ENCODE data around the gene NGRN. TPM values are rescaled to one million over a fixed set of nuclear protein-coding genes. Genes with fewer than 3 reads are reported as not detected.
A peak's percentile ranks its signal among the peaks of the same experiment; 100 is the strongest.

The NGRN gene
- total RNA-seq, 1 experiment from 2014 or later = 137 TPM

GRCh38 chr15:90266485-90266884 lies 1.0 kb downstream of the NGRN start:
- H3K27me3 ChIP-seq (ENCODE audit: control insufficient read depth, insufficient read depth, low read length) = no peaks in the 10 kb centered on the region
- ChIA-PET CTCF (no interaction called here), POLR2A (interaction anchor here (0.6 to 1.2 kb wide), 4 partner anchors 33 to 1023 kb away, joined by 3 to 10 read pairs (median 5); partner anchors contain the start of genes CIB1 and FANCI)
- no peak for ATAC-seq
- H3K4me1 ChIP-seq (ENCODE audit: control insufficient read depth, insufficient read depth, low read length) = peaks cover 26% of the 10 kb centered on the region
- intact Hi-C loops (cut with micrococcal nuclease; ENCODE audit: unreplicated experiment) (no loop called here), in situ Hi-C loops (cut with HindIII; ENCODE audit: low pct_unique_long_range_greater_than_20kb, low sequenced_read_pairs) (no loop called here)
- TSS peak; percentile 80 for BruUV-seq (replicated peaks)
- H3K27ac ChIP-seq (ENCODE audit: low read length) = peak overlapping the region; percentile 91
- TF ChIP-seq SIN3A (IDR thresholded peaks at IDR 0.05; ENCODE audit: borderline replicate concordance, insufficient read depth, low read depth, low read length) = no peak
- no peak for TF ChIP-seq REST (IDR thresholded peaks at IDR 0.05; ENCODE audit: insufficient read depth in 1 of 2, low read depth in 2 of 2, low read length in 1 of 2)
- TF ChIP-seq TCF7L2 (IDR thresholded peaks at IDR 0.05; ENCODE audit: low read depth, low read length) = no peak
- TF ChIP-seq POLR2AphosphoS5 (IDR thresholded peaks at IDR 0.05; ENCODE audit: low read depth, low read length) = no peak
- TF ChIP-seq CTCF (IDR thresholded peaks at IDR 0.05) = no peak
- H3K4me3 ChIP-seq (ENCODE audit: low read depth in 2 of 2, low read length in 2 of 2) = peak overlapping the region; percentile 78 to 81
- H3K36me3 ChIP-seq (ENCODE audit: control insufficient read depth, insufficient read depth, low read length) = peaks cover 13% of the 10 kb centered on the region
- no peaks in the 10 kb centered on the region for H3K9me3 ChIP-seq (ENCODE audit: control insufficient read depth, insufficient read depth, low read depth, low read length)
- DNase-seq (ENCODE audit: low read depth, low spot score) = no peak

- intact Hi-C loops (cut with micrococcal nuclease; ENCODE audit: unreplicated experiment) (no loop called here), in situ Hi-C loops (cut with HindIII; ENCODE audit: low pct_unique_long_range_greater_than_20kb, low sequenced_read_pairs) (no loop called here)
- Histone ChIP-seq H3K9me3 (ENCODE audit: control insufficient read depth, insufficient read depth, low read depth, low read length) (no peaks in the 10 kb centered on the region), H3K27me3 (ENCODE audit: control insufficient read depth, insufficient read depth, low read length) (no peaks in the 10 kb centered on the region), H3K36me3 (ENCODE audit: control insufficient read depth, insufficient read depth, low read length) (peaks cover 18% of the 10 kb centered on the region), H3K4me3 (ENCODE audit: low read depth in 2 of 2, low read length in 2 of 2) (peak overlapping the region; percentile 78 to 81), H3K27ac (ENCODE audit: low read length) (peak overlapping the region; percentile 9; the same call in 1 of the 2 replicates), H3K4me1 (ENCODE audit: control insufficient read depth, insufficient read depth, low read length) (peaks cover 26% of the 10 kb centered on the region)
- TF ChIP-seq REST (IDR thresholded peaks at IDR 0.05; ENCODE audit: insufficient read depth in 1 of 2, low read depth in 2 of 2, low read length in 1 of 2) (no peak), POLR2AphosphoS5 (IDR thresholded peaks at IDR 0.05; ENCODE audit: low read depth, low read length) (no peak), CTCF (IDR thresholded peaks at IDR 0.05) (no peak), SIN3A (IDR thresholded peaks at IDR 0.05; ENCODE audit: borderline replicate concordance, insufficient read depth, low read depth, low read length) (no peak), TCF7L2 (IDR thresholded peaks at IDR 0.05; ENCODE audit: low read depth, low read length) (no peak)
- CTCF ChIA-PET = interaction anchor here (0.7 kb wide), 1 partner anchor 27 kb away, joined by 3 read pairs; no protein-coding TSS in a partner anchor
- ATAC-seq = no peak
- BruUV-seq (replicated peaks) = no TSS peak
- no peak for DNase-seq (ENCODE audit: low read depth, low spot score)
- POLR2A ChIA-PET = interaction anchor here (1.0 kb wide), 1 partner anchor 35 kb away, joined by 8 read pairs; the partner anchor contains the start of genes CIB1 and GDPGP1
Measured at GRCh38 chr15:90268415-90268814, 2.9 kb downstream of the NGRN start.

Measured in Panc1 (cell line).